Measurements from ENCODE around the gene RASGRP4.

The RASGRP4 gene

GRCh38 chr19:38417544-38418506 is 8.2 kb downstream of the RASGRP4 start (continued):
- no peak for TF ChIP-seq TSHZ1 (tag by site-specific recombination; IDR thresholded peaks at IDR 0.05; ENCODE audit: borderline replicate concordance)
- TF ChIP-seq, protein P1, sequence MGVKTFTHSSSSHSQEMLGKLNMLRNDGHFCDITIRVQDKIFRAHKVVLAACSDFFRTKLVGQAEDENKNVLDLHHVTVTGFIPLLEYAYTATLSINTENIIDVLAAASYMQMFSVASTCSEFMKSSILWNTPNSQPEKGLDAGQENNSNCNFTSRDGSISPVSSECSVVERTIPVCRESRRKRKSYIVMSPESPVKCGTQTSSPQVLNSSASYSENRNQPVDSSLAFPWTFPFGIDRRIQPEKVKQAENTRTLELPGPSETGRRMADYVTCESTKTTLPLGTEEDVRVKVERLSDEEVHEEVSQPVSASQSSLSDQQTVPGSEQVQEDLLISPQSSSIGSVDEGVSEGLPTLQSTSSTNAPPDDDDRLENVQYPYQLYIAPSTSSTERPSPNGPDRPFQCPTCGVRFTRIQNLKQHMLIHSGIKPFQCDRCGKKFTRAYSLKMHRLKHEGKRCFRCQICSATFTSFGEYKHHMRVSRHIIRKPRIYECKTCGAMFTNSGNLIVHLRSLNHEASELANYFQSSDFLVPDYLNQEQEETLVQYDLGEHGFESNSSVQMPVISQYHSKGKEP (tag by site-specific recombination; IDR thresholded peaks at IDR 0.05) = no peak
- TF ChIP-seq ZNF416 (tag by site-specific recombination; IDR thresholded peaks at IDR 0.05) = no peak; the same call in 1 of the 2 replicates
- TF ChIP-seq ZNF596 (tag by site-specific recombination; IDR thresholded peaks at IDR 0.05) = no peak
- no peak for TF ChIP-seq ZNF785 (tag by site-specific recombination; IDR thresholded peaks at IDR 0.05)
- no peak for TF ChIP-seq ZNF837 (tag by site-specific recombination; IDR thresholded peaks at IDR 0.05)
- TF ChIP-seq ZNF792 (tag by site-specific recombination; IDR thresholded peaks at IDR 0.05) = peak; percentile 55; the same call in 1 of the 2 replicates
- 0 out of 2 replicates have a peak, but pooled peaks have one; percentile 61 for TF ChIP-seq ZNF169 (tag by site-specific recombination; IDR thresholded peaks at IDR 0.05)
- TF ChIP-seq ZNF530 (tag by site-specific recombination; IDR thresholded peaks at IDR 0.05; ENCODE audit: low read depth) = no peak
- peak; percentile 14; the same call in 1 of the 2 replicates for TF ChIP-seq ZBTB20 (tag by site-specific recombination; IDR thresholded peaks at IDR 0.05)
- TF ChIP-seq ZNF362 (tag by site-specific recombination; IDR thresholded peaks at IDR 0.05) = no peak
- TF ChIP-seq ZNF280D (tag by site-specific recombination; IDR thresholded peaks at IDR 0.05) = no peak
- TF ChIP-seq GLIS1 (tag by site-specific recombination; IDR thresholded peaks at IDR 0.05) = peak; percentile 59
- TF ChIP-seq, protein P2, sequence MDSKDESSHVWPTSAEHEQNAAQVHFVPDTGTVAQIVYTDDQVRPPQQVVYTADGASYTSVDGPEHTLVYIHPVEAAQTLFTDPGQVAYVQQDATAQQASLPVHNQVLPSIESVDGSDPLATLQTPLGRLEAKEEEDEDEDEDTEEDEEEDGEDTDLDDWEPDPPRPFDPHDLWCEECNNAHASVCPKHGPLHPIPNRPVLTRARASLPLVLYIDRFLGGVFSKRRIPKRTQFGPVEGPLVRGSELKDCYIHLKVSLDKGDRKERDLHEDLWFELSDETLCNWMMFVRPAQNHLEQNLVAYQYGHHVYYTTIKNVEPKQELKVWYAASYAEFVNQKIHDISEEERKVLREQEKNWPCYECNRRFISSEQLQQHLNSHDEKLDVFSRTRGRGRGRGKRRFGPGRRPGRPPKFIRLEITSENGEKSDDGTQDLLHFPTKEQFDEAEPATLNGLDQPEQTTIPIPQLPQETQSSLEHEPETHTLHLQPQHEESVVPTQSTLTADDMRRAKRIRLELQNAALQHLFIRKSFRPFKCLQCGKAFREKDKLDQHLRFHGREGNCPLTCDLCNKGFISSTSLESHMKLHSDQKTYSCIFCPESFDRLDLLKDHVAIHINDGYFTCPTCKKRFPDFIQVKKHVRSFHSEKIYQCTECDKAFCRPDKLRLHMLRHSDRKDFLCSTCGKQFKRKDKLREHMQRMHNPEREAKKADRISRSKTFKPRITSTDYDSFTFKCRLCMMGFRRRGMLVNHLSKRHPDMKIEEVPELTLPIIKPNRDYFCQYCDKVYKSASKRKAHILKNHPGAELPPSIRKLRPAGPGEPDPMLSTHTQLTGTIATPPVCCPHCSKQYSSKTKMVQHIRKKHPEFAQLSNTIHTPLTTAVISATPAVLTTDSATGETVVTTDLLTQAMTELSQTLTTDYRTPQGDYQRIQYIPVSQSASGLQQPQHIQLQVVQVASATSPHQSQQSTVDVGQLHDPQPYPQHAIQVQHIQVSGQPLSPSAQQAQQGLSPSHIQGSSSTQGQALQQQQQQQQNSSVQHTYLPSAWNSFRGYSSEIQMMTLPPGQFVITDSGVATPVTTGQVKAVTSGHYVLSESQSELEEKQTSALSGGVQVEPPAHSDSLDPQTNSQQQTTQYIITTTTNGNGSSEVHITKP (tag by site-specific recombination; IDR thresholded peaks at IDR 0.05) = peak; percentile 45
- TF ChIP-seq ZNF654 (tag by site-specific recombination; IDR thresholded peaks at IDR 0.05; ENCODE audit: low read depth) = no peak
- TF ChIP-seq ZNF239 (tag by site-specific recombination; IDR thresholded peaks at IDR 0.05) = no peak
- TF ChIP-seq MEIS1 (CRISPR knock-in tag; IDR thresholded peaks at IDR 0.05; ENCODE audit: borderline replicate concordance) = no peak
- TF ChIP-seq, protein P3, sequence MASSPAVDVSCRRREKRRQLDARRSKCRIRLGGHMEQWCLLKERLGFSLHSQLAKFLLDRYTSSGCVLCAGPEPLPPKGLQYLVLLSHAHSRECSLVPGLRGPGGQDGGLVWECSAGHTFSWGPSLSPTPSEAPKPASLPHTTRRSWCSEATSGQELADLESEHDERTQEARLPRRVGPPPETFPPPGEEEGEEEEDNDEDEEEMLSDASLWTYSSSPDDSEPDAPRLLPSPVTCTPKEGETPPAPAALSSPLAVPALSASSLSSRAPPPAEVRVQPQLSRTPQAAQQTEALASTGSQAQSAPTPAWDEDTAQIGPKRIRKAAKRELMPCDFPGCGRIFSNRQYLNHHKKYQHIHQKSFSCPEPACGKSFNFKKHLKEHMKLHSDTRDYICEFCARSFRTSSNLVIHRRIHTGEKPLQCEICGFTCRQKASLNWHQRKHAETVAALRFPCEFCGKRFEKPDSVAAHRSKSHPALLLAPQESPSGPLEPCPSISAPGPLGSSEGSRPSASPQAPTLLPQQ (tag by site-specific recombination; IDR thresholded peaks at IDR 0.05) = peak; percentile 50; the same call in 1 of the 2 replicates
- TF ChIP-seq ZNF138 (tag by site-specific recombination; IDR thresholded peaks at IDR 0.05; ENCODE audit: borderline replicate concordance) = no peak
- TF ChIP-seq ZFP37 (tag by site-specific recombination; IDR thresholded peaks at IDR 0.05) = no peak; the same call in 1 of the 2 replicates
